ENCODE results near the gene NPTX1. TPM values are rescaled to one million over a fixed set of nuclear protein-coding genes. Genes with fewer than 3 reads are reported as not detected.

Gene NPTX1
- total and polyA plus RNA-seq, 3 experiments from 2014 or later = 0.93 to 1.2 TPM; not detected in 1

DNA sequence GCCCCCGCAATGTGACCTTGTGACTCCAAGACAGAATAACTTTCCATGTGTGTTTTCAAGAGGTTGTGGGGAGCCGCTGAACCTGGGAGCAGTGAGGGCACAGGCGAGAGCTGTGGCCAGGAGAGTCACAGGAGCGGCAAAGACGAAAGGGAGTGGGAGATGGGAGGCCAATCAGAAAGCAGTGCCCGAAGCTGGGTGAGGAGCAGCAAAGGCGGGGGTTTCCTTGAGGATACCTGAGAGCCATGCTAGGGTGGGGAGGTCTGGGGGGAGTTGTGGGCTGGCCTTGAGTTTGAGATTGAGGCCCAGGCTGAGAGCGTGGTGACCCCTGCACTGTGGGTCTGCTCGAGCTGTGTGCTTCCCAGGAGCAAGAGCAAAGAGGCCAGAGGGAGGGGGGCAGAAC is 23.2 kb upstream of the NPTX1 start:
- H3K9me3 ChIP-seq (ENCODE audit: low read length) = no peaks in the 10 kb centered on the region
- H3K27me3 ChIP-seq (ENCODE audit: insufficient read depth, low read length, poor library complexity, severe bottlenecking) = no peaks in the 10 kb centered on the region
- H3K4me1 ChIP-seq (ENCODE audit: insufficient read depth, low read length) = no peaks in the 10 kb centered on the region
- H3K4me3 Mint-ChIP-seq = no peak overlapping the region
- peaks cover 13 to 47% of the 10 kb centered on the region in 2 donors for H3K27me3 Mint-ChIP-seq
- no peak for DNase-seq
- H3K36me3 ChIP-seq (ENCODE audit: insufficient read depth, low read length) = no peaks in the 10 kb centered on the region
- ChIA-PET POLR2A (no interaction called here), CTCF (no interaction called here)
- no peak overlapping the region for H3K27ac ChIP-seq (ENCODE audit: low read depth, low read length)
- no peaks in the 10 kb centered on the region for H3K9me3 Mint-ChIP-seq
- H3K27ac Mint-ChIP-seq = no peak overlapping the region
- H3K4me3 ChIP-seq (ENCODE audit: low read length) = no peak overlapping the region
- H3K4me1 Mint-ChIP-seq = peaks cover 4 to 10% (median 7%) of the 10 kb centered on the region in 3 donors
- no peaks in the 10 kb centered on the region for H3K36me3 Mint-ChIP-seq

- H3K27me3 ChIP-seq (ENCODE audit: insufficient read depth, low read length, poor library complexity, severe bottlenecking) = no peaks in the 10 kb centered on the region
- Mint-ChIP-seq H3K4me1 (peaks cover 4 to 10% (median 7%) of the 10 kb centered on the region in 3 donors), H3K27ac (no peak overlapping the region), H3K27me3 (peaks cover 13 to 50% of the 10 kb centered on the region in 2 donors), H3K36me3 (no peaks in the 10 kb centered on the region), H3K4me3 (no peak overlapping the region), H3K9me3 (no peaks in the 10 kb centered on the region)
- H3K4me3 ChIP-seq (ENCODE audit: low read length) = no peak overlapping the region
- H3K4me1 ChIP-seq (ENCODE audit: insufficient read depth, low read length) = no peaks in the 10 kb centered on the region
- no peak for DNase-seq
- ChIA-PET CTCF (no interaction called here), POLR2A (no interaction called here)
- no peak overlapping the region for H3K27ac ChIP-seq (ENCODE audit: low read depth, low read length)
- no peaks in the 10 kb centered on the region for H3K9me3 ChIP-seq (ENCODE audit: low read length)
- no peaks in the 10 kb centered on the region for H3K36me3 ChIP-seq (ENCODE audit: insufficient read depth, low read length)
These were observed 22.6 kb upstream of the NPTX1 start for GRCh38 chr17:80498920-80499410.

DNA sequence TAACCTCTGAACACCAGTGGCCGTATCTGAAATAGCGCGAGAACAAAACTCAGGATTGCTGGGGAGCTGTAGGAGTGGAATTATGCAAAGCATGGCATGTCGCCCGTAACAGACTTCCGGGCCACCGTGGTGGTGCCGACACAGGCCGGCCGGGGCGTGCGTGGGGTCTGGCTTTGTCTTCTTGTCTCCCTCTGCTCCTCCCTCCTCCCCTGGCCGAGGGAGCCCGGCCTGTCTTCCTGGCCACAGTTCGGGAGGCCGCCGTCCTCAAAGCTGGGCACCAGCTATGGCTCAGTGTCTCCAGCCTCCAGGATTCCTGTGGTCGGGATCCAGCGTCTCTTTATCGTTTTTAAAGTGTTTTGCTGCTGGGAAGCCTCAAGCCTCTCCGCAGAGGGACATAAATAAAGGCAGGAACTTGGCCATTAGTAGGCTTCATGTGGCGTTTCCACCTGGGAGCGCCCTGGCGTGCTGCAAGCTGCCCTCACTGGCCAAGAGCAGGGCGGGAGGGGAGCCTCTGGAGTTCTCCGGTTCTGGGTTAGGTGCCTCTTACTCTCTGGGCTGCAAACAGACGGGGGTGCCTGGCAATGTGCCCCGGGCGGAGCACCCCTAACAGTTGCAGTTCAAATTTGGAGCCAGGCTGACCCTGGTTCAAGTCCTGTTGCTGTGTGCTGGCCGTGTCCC is 22.0 kb upstream of the NPTX1 start:
- Mint-ChIP-seq H3K9me3 (no peaks in the 10 kb centered on the region), H3K4me1 (peaks cover 4 to 10% (median 7%) of the 10 kb centered on the region in 3 donors), H3K36me3 (no peaks in the 10 kb centered on the region), H3K27me3 (peaks cover 14 to 51% of the 10 kb centered on the region in 2 donors), H3K27ac (no peak overlapping the region), H3K4me3 (no peak overlapping the region)
- Histone ChIP-seq H3K4me3 (ENCODE audit: low read length) (no peak overlapping the region), H3K27me3 (ENCODE audit: insufficient read depth, low read length, poor library complexity, severe bottlenecking) (no peaks in the 10 kb centered on the region), H3K4me1 (ENCODE audit: insufficient read depth, low read length) (no peaks in the 10 kb centered on the region), H3K36me3 (ENCODE audit: insufficient read depth, low read length) (no peaks in the 10 kb centered on the region), H3K27ac (ENCODE audit: low read depth, low read length) (no peak overlapping the region), H3K9me3 (ENCODE audit: low read length) (no peaks in the 10 kb centered on the region)
- no peak for DNase-seq
- CTCF ChIA-PET = no interaction called here
- POLR2A ChIA-PET = no interaction called here

DNA sequence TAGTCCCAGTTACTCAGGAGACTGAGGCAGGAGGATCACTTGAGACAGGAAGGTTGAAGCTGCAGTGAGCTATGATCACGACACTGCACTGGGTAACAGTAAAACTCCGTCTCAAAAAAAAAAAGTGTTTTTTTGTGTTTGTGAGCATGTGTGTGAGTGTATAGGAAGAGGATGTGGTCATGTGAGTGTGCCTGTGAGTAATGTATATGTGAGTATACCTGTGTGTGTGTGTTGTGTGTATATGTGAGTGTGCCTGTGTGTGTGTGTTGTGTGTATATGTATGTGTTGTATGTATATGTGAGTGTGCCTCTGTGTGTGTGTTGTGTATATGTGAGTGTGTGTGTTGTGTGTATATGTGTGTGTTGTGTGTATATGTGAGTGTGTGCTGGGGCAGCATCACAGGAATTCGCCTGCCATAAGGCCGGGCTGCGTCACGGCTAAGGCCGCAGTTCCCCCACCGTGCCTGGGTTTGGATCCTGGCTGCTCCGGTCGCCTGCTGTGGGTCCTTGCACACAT is 21.4 kb upstream of the NPTX1 start:
- no peak overlapping the region for H3K27ac ChIP-seq (ENCODE audit: low read depth, low read length)
- Mint-ChIP-seq H3K36me3 (no peaks in the 10 kb centered on the region), H3K27ac (no peak overlapping the region), H3K27me3 (peaks cover 18 to 54% of the 10 kb centered on the region in 2 donors), H3K9me3 (no peaks in the 10 kb centered on the region), H3K4me1 (peaks cover 4 to 10% (median 7%) of the 10 kb centered on the region in 3 donors), H3K4me3 (no peak overlapping the region)
- CTCF ChIA-PET = no interaction called here
- no peaks in the 10 kb centered on the region for H3K36me3 ChIP-seq (ENCODE audit: insufficient read depth, low read length)
- no peaks in the 10 kb centered on the region for H3K27me3 ChIP-seq (ENCODE audit: insufficient read depth, low read length, poor library complexity, severe bottlenecking)
- POLR2A ChIA-PET = interaction anchor here (0.6 kb wide), 1 partner anchor 177 kb away, joined by 10 read pairs; no protein-coding TSS in a partner anchor
- DNase-seq = no peak
- no peaks in the 10 kb centered on the region for H3K4me1 ChIP-seq (ENCODE audit: insufficient read depth, low read length)
- H3K4me3 ChIP-seq (ENCODE audit: low read length) = no peak overlapping the region
- no peaks in the 10 kb centered on the region for H3K9me3 ChIP-seq (ENCODE audit: low read length)

DNA sequence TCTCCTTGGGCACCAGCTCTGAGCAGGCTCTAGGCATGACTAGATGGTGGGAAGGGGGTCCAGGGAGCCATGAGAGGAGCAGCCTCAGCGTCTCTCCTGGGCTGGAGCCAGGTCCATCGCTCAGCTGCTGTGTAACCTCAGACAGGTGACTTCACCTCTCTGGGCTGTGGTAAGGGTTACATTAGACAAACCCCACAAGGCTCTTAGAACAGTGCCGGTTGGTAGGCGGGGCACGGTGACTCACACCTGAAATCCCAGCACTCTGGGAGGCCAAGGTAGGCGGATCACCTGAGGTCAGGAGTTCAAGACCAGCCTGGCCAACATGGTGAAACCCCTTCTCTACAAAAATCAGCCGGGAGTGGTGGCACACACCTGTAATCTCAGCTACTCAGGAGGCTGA is 18.1 kb upstream of the NPTX1 start:
- H3K9me3 Mint-ChIP-seq = no peaks in the 10 kb centered on the region
- H3K27ac Mint-ChIP-seq = no peak overlapping the region

GRCh38 chr17:80492343-80493136 is 16.1 kb upstream of the NPTX1 start:
- Histone ChIP-seq H3K36me3 (ENCODE audit: insufficient read depth, low read length) (no peaks in the 10 kb centered on the region), H3K9me3 (ENCODE audit: low read length) (no peaks in the 10 kb centered on the region), H3K4me1 (ENCODE audit: insufficient read depth, low read length) (no peaks in the 10 kb centered on the region), H3K27me3 (ENCODE audit: insufficient read depth, low read length, poor library complexity, severe bottlenecking) (peaks cover 2% of the 10 kb centered on the region), H3K4me3 (ENCODE audit: low read length) (no peak overlapping the region), H3K27ac (ENCODE audit: low read depth, low read length) (no peak overlapping the region)
- Mint-ChIP-seq H3K36me3 (no peaks in the 10 kb centered on the region), H3K27me3 (peaks cover 17 to 30% of the 10 kb centered on the region in 2 donors), H3K27ac (no peak overlapping the region), H3K4me1 (peaks cover 3 to 5% (median 4%) of the 10 kb centered on the region in 3 donors), H3K9me3 (no peaks in the 10 kb centered on the region), H3K4me3 (no peak overlapping the region)
- ChIA-PET CTCF (no interaction called here), POLR2A (no interaction called here)
- no peak for DNase-seq

More for the DNA sequence above, 18.1 kb upstream of the NPTX1 start:
- no peak overlapping the region for H3K4me3 ChIP-seq (ENCODE audit: low read length)
- POLR2A ChIA-PET = no interaction called here
- H3K36me3 ChIP-seq (ENCODE audit: insufficient read depth, low read length) = no peaks in the 10 kb centered on the region
- no peaks in the 10 kb centered on the region for H3K4me1 ChIP-seq (ENCODE audit: insufficient read depth, low read length)
- no peak for DNase-seq
- H3K27me3 ChIP-seq (ENCODE audit: insufficient read depth, low read length, poor library complexity, severe bottlenecking) = peaks cover 2% of the 10 kb centered on the region
- no peaks in the 10 kb centered on the region for H3K9me3 ChIP-seq (ENCODE audit: low read length)
- Mint-ChIP-seq H3K4me1 (peaks cover 4 to 10% (median 7%) of the 10 kb centered on the region in 3 donors), H3K4me3 (no peak overlapping the region), H3K27me3 (peaks cover 19 to 38% of the 10 kb centered on the region in 2 donors), H3K36me3 (no peaks in the 10 kb centered on the region)
- no peak overlapping the region for H3K27ac ChIP-seq (ENCODE audit: low read depth, low read length)
- CTCF ChIA-PET = no interaction called here

- CTCF ChIA-PET = no interaction called here
- DNase-seq = no peak
These were observed 15.3 kb upstream of the NPTX1 start for GRCh38 chr17:80491478-80492342.

More at GRCh38 chr17:80491478-80492342, 15.3 kb upstream of the NPTX1 start:
- no peak overlapping the region for H3K4me3 Mint-ChIP-seq
- POLR2A ChIA-PET = no interaction called here
- Histone ChIP-seq H3K4me1 (ENCODE audit: insufficient read depth, low read length) (no peaks in the 10 kb centered on the region), H3K27me3 (ENCODE audit: insufficient read depth, low read length, poor library complexity, severe bottlenecking) (peaks cover 5% of the 10 kb centered on the region), H3K36me3 (ENCODE audit: insufficient read depth, low read length) (no peaks in the 10 kb centered on the region), H3K27ac (ENCODE audit: low read depth, low read length) (no peak overlapping the region), H3K4me3 (ENCODE audit: low read length) (no peak overlapping the region), H3K9me3 (ENCODE audit: low read length) (no peaks in the 10 kb centered on the region)
- no peaks in the 10 kb centered on the region for H3K9me3 Mint-ChIP-seq
- H3K36me3 Mint-ChIP-seq = no peaks in the 10 kb centered on the region
- no peak overlapping the region for H3K27ac Mint-ChIP-seq
- no peaks in the 10 kb centered on the region for H3K4me1 Mint-ChIP-seq
- peaks cover 18 to 30% of the 10 kb centered on the region in 2 donors for H3K27me3 Mint-ChIP-seq
